Endodermal cell (in vitro differentiated cells): ENCODE results near the gene PRKCE. TPM values are rescaled to one million over a fixed set of nuclear protein-coding genes. Genes with fewer than 3 reads are reported as not detected.

Experiments
- DNase-seq: peaks from one replicate; pipeline ENCODE4 v3.0.0-alpha.2; 2017
- H3K27ac ChIP-seq: 2 replicates; pipeline ENCODE4 v1.5.1; 2013; ENCODE audit warnings: mild to moderate bottlenecking, low read depth, low read length, moderate library complexity
- H3K27me3 ChIP-seq: 2 replicates; pipeline ENCODE4 v1.6.1; 2013; ENCODE audit warnings: mild to moderate bottlenecking, low read length, moderate library complexity; ENCODE audit not compliant: insufficient read depth, control insufficient read depth, poor library complexity, severe bottlenecking
- H3K36me3 ChIP-seq: 2 replicates; pipeline ENCODE4 v1.7.0; 2013; ENCODE audit warnings: mild to moderate bottlenecking, low read length, moderate library complexity; ENCODE audit not compliant: control insufficient read depth, insufficient read depth
- H3K4me1 ChIP-seq: one replicate; pipeline ENCODE4 v1.7.0; 2013; ENCODE audit warnings: low read length; ENCODE audit not compliant: control insufficient read depth, insufficient read depth
- H3K4me3 ChIP-seq: 2 replicates; pipeline ENCODE4 v1.5.1; 2013; ENCODE audit warnings: mild to moderate bottlenecking, low read length, moderate library complexity
- H3K9ac ChIP-seq: 2 replicates; pipeline ENCODE4 v1.6.1; 2013; ENCODE audit warnings: mild to moderate bottlenecking, low read length, moderate library complexity; ENCODE audit not compliant: poor library complexity, severe bottlenecking; ENCODE audit errors: extremely low read depth
- H3K9me3 ChIP-seq: 2 replicates; pipeline ENCODE4 v1.6.1; 2013; ENCODE audit warnings: mild to moderate bottlenecking, low read length, moderate library complexity; ENCODE audit not compliant: control insufficient read depth
- H3K27ac Mint-ChIP-seq: 2 replicates; pipeline ENCODE4 v1.8.0; 2020; ENCODE audit warnings: mixed read lengths
- H3K27me3 Mint-ChIP-seq: 2 replicates; pipeline ENCODE4 v1.8.0; 2021; ENCODE audit warnings: mild to moderate bottlenecking, mixed read lengths; ENCODE audit not compliant: insufficient read depth
- H3K36me3 Mint-ChIP-seq: 2 replicates; pipeline ENCODE4 v1.8.0; 2020; ENCODE audit warnings: low read depth, mixed read lengths
- H3K4me1 Mint-ChIP-seq: 2 replicates; pipeline ENCODE4 v1.8.0; 2020; ENCODE audit warnings: mixed read lengths
- H3K4me3 Mint-ChIP-seq: 2 replicates; pipeline ENCODE4 v1.8.0; 2020; ENCODE audit warnings: mild to moderate bottlenecking, moderate library complexity, mixed read lengths
- H3K9me3 Mint-ChIP-seq: 2 replicates; pipeline ENCODE4 v1.8.0; 2020; ENCODE audit warnings: mild to moderate bottlenecking, mixed read lengths
- WGBS, 2 experiments: methylation state at CpG; one replicate each; pipeline versions ENCODE4 v1.1.5 to v1.1.7; 2013; ENCODE audit warnings: missing lambda C conversion rate in 2 of 2, mixed read lengths in 1 of 2; ENCODE audit not compliant: insufficient coverage in 1 of 2, insufficient read length in 1 of 2; 5-methylcytosine and 5-hydroxymethylcytosine counted together
- total RNA-seq, 2 donors: library from RNA; stranded (reverse); fragmentation: NEBNext Ultra II Directional in 1 of 2; extraction: Animal tissue kit (Norgen Biotek cat#: 25700) in 1 of 2; gene quantifications; 2 replicates in 1 of 2; 3 replicates in 1 of 2; pipeline ENCODE4 v1.2.1, GENCODE V29; 2021
- TF ChIP-seq, protein P1 (sequence below): fragments of 200-600 bp; sonication (generic); conservative IDR thresholded peaks from 2 replicates; pipeline ENCODE4 v1.5.0; 2021; ENCODE audit warnings: antibody characterized with exemption, mild to moderate bottlenecking

PRKCE gene
- total RNA-seq, 2 donors from 2014 or later = 1.4 to 1.7 TPM

DNA sequence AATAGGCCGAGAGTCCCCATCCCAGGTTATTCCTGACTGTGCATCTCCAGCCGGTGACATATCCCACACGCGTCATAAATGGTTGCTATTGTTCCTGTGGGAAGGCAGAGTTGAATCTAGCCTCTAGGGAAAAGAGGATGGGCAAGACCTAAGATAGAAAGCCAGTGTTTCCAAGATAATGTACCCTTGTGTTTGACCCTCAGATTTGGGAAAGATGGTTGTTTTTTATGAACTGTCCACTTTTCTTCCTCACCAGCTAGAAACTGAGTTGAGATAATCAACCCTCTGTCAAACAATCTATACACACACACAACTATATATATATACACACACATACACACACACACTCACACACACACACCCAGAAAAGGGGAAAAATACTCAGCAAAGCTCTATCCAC is 131.0 kb downstream of the PRKCE start:
- Mint-ChIP-seq H3K27ac (no peak overlapping the region), H3K36me3 (no peaks in the 10 kb centered on the region), H3K4me3 (no peak overlapping the region), H3K27me3 (peaks cover 7% of the 10 kb centered on the region), H3K9me3 (no peaks in the 10 kb centered on the region), H3K4me1 (peaks cover 1% of the 10 kb centered on the region)
- no peaks in the 10 kb centered on the region for H3K4me1 ChIP-seq
- no peak overlapping the region for H3K27ac ChIP-seq
- no peaks in the 10 kb centered on the region for H3K36me3 ChIP-seq
- H3K4me3 ChIP-seq = no peak overlapping the region
- no peak for DNase-seq
- H3K27me3 ChIP-seq = peaks cover 10% of the 10 kb centered on the region
- WGBS, 2 experiments = 95 to 96% methylated on average over 3 to 4 of the region's 4 CpGs
- H3K9me3 ChIP-seq = no peaks in the 10 kb centered on the region
- TF ChIP-seq, protein P1, sequence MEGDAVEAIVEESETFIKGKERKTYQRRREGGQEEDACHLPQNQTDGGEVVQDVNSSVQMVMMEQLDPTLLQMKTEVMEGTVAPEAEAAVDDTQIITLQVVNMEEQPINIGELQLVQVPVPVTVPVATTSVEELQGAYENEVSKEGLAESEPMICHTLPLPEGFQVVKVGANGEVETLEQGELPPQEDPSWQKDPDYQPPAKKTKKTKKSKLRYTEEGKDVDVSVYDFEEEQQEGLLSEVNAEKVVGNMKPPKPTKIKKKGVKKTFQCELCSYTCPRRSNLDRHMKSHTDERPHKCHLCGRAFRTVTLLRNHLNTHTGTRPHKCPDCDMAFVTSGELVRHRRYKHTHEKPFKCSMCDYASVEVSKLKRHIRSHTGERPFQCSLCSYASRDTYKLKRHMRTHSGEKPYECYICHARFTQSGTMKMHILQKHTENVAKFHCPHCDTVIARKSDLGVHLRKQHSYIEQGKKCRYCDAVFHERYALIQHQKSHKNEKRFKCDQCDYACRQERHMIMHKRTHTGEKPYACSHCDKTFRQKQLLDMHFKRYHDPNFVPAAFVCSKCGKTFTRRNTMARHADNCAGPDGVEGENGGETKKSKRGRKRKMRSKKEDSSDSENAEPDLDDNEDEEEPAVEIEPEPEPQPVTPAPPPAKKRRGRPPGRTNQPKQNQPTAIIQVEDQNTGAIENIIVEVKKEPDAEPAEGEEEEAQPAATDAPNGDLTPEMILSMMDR = no peak
- H3K9ac ChIP-seq = no peak overlapping the region

DNA sequence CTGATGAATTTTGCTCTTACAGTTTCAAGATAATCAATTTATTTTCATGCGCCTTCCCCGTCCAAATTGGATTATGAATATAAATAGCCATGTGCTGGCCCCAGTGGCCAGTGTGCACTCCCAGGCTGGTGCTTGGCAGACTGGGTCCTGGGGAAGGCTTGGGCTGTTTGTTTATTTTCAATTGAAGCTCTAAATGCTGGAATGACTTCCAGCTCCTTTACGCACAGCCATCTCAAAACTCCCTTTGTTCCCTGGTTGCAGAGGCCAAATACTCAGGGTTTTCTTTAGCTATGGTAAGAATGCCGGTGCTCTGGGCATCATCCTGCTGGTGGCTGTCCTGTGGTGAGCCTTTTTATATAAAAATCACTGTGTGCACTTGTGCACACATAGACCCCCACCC is 131.5 kb downstream of the PRKCE start:
- DNase-seq = no peak
- no peaks in the 10 kb centered on the region for H3K36me3 ChIP-seq
- H3K9me3 Mint-ChIP-seq = no peaks in the 10 kb centered on the region
- peaks cover 7% of the 10 kb centered on the region for H3K27me3 Mint-ChIP-seq
- peaks cover 10% of the 10 kb centered on the region for H3K27me3 ChIP-seq
- no peak overlapping the region for H3K27ac ChIP-seq
- no peak overlapping the region for H3K27ac Mint-ChIP-seq
- no peaks in the 10 kb centered on the region for H3K4me1 ChIP-seq
- no peak overlapping the region for H3K4me3 Mint-ChIP-seq
- no peaks in the 10 kb centered on the region for H3K9me3 ChIP-seq
- H3K4me3 ChIP-seq = no peak overlapping the region
- no peak overlapping the region for H3K9ac ChIP-seq
- H3K36me3 Mint-ChIP-seq = no peaks in the 10 kb centered on the region
- WGBS, 2 experiments = 93% methylated on average over 4 of the region's 4 CpGs; no CpG with 5 or more reads in 1 of the 2 experiments
- TF ChIP-seq, protein P1 = no peak
- H3K4me1 Mint-ChIP-seq = peaks cover 1% of the 10 kb centered on the region

DNA sequence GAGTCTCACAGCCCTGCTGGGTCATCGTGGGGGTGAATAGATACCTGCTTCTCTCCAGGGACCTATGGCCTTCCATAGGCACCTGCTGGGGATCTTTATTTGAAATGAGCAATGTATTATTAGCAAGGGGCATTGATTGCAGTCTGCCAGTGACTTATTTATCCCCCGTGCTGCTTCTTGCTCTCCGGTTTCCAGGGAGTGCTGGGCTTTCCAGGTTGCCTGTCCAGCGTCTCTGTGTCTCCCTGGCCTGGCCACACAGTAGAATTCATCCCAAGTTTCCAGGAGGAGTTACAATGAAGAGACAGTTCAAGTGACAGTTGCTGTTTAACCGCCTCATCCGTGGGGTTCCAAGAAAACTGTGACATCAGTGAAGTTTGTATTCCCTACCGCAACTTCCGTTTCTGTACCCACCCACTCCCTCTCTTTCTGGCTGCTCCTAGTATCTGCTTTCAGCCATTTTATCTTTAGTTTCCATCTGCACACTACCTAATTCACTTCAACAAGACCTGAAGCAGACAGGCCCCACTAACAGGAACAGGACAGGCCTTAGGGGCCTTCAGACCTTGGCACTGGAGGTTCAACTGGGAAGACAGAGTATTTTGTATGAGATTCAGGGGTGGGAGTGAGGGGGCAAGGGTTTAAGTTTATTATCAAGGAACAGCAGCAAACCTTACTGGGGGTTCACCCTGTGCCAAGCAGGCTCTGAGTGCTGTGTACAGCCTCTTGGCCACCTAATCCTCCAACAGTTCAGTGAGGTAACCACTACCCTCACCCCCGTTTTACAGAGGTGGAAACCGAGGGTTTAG is 134.8 kb downstream of the PRKCE start:
- 95 to 96% methylated on average over 9 to 10 of the region's 10 CpGs for WGBS, 2 experiments

More for the DNA sequence above, 134.8 kb downstream of the PRKCE start:
- Histone ChIP-seq H3K4me3 (no peak overlapping the region), H3K36me3 (no peaks in the 10 kb centered on the region), H3K9ac (no peak overlapping the region), H3K27me3 (peaks cover 10% of the 10 kb centered on the region), H3K4me1 (no peaks in the 10 kb centered on the region), H3K27ac (no peak overlapping the region), H3K9me3 (no peaks in the 10 kb centered on the region)
- Mint-ChIP-seq H3K4me1 (peaks cover 1% of the 10 kb centered on the region), H3K36me3 (no peaks in the 10 kb centered on the region), H3K27ac (no peak overlapping the region), H3K9me3 (no peaks in the 10 kb centered on the region), H3K4me3 (no peak overlapping the region), H3K27me3 (peaks cover 7% of the 10 kb centered on the region)
- DNase-seq = no peak
- TF ChIP-seq, protein P1 = no peak
